Measurements from ENCODE around the gene ATP10A.

The ATP10A gene

GRCh38 chr15:25683911-25684310 is 179.2 kb downstream of the ATP10A start:
- H3K27ac ChIP-seq (ENCODE audit: insufficient read depth, low read depth, low read length, poor library complexity, severe bottlenecking), result no peak overlapping the region
- no peaks in the 10 kb centered on the region for H3K27me3 ChIP-seq (ENCODE audit: control insufficient read depth, insufficient read depth, low read length, poor library complexity, severe bottlenecking)
- H3K36me3 ChIP-seq (ENCODE audit: control insufficient read depth, insufficient read depth, low read length), result no peaks in the 10 kb centered on the region
- 81 to 86% methylated on average over 3 of the region's 3 CpGs for WGBS, 2 experiments
- no peaks in the 10 kb centered on the region for H3K9me3 ChIP-seq (ENCODE audit: control insufficient read depth, low read length)
- no peaks in the 10 kb centered on the region for H3K4me1 ChIP-seq (ENCODE audit: control insufficient read depth, insufficient read depth, low read length)
- H3K4me3 ChIP-seq (ENCODE audit: insufficient read depth, low read depth, low read length), result no peak overlapping the region

GRCh38 chr15:25683415-25683814 is 179.7 kb downstream of the ATP10A start:
- Histone ChIP-seq H3K27me3 (ENCODE audit: control insufficient read depth, insufficient read depth, low read length, poor library complexity, severe bottlenecking) (no peaks in the 10 kb centered on the region), H3K9me3 (ENCODE audit: control insufficient read depth, low read length) (no peaks in the 10 kb centered on the region), H3K4me1 (ENCODE audit: control insufficient read depth, insufficient read depth, low read length) (peaks cover 2% of the 10 kb centered on the region), H3K4me3 (ENCODE audit: insufficient read depth, low read depth, low read length) (no peak overlapping the region), H3K36me3 (ENCODE audit: control insufficient read depth, insufficient read depth, low read length) (no peaks in the 10 kb centered on the region), H3K27ac (ENCODE audit: insufficient read depth, low read depth, low read length, poor library complexity, severe bottlenecking) (no peak overlapping the region)
- WGBS, 2 experiments, result 92 to 93% methylated on average over 6 of the region's 6 CpGs

GRCh38 chr15:25682340-25682739 is 180.8 kb downstream of the ATP10A start:
- Histone ChIP-seq H3K4me3 (ENCODE audit: insufficient read depth, low read depth, low read length) (no peak overlapping the region), H3K27me3 (ENCODE audit: control insufficient read depth, insufficient read depth, low read length, poor library complexity, severe bottlenecking) (no peaks in the 10 kb centered on the region)
- 88 to 92% methylated on average over 7 of the region's 7 CpGs for WGBS, 2 experiments

GRCh38 chr15:25680686-25681025 is 182.5 kb downstream of the ATP10A start:
- Histone ChIP-seq H3K4me3 (ENCODE audit: insufficient read depth, low read depth, low read length) (no peak overlapping the region), H3K36me3 (ENCODE audit: control insufficient read depth, insufficient read depth, low read length) (no peaks in the 10 kb centered on the region), H3K27ac (ENCODE audit: insufficient read depth, low read depth, low read length, poor library complexity, severe bottlenecking) (no peak overlapping the region), H3K4me1 (ENCODE audit: control insufficient read depth, insufficient read depth, low read length) (peaks cover 13% of the 10 kb centered on the region), H3K9me3 (ENCODE audit: control insufficient read depth, low read length) (no peaks in the 10 kb centered on the region), H3K27me3 (ENCODE audit: control insufficient read depth, insufficient read depth, low read length, poor library complexity, severe bottlenecking) (no peaks in the 10 kb centered on the region)
- 91 to 92% methylated on average over 9 of the region's 9 CpGs for WGBS, 2 experiments

More at GRCh38 chr15:25682340-25682739, 180.8 kb downstream of the ATP10A start:
- no peaks in the 10 kb centered on the region for H3K36me3 ChIP-seq (ENCODE audit: control insufficient read depth, insufficient read depth, low read length)
- H3K9me3 ChIP-seq (ENCODE audit: control insufficient read depth, low read length), result no peaks in the 10 kb centered on the region
- peaks cover 13% of the 10 kb centered on the region for H3K4me1 ChIP-seq (ENCODE audit: control insufficient read depth, insufficient read depth, low read length)
- no peak overlapping the region for H3K27ac ChIP-seq (ENCODE audit: insufficient read depth, low read depth, low read length, poor library complexity, severe bottlenecking)

- H3K4me1 ChIP-seq (ENCODE audit: control insufficient read depth, insufficient read depth, low read length), result peaks cover 13% of the 10 kb centered on the region
- 94% methylated on average over 25 of the region's 25 CpGs for WGBS, 2 experiments
- H3K27me3 ChIP-seq (ENCODE audit: control insufficient read depth, insufficient read depth, low read length, poor library complexity, severe bottlenecking), result no peaks in the 10 kb centered on the region
- no peak overlapping the region for H3K27ac ChIP-seq (ENCODE audit: insufficient read depth, low read depth, low read length, poor library complexity, severe bottlenecking)
- no peaks in the 10 kb centered on the region for H3K9me3 ChIP-seq (ENCODE audit: control insufficient read depth, low read length)
- H3K4me3 ChIP-seq (ENCODE audit: insufficient read depth, low read depth, low read length), result no peak overlapping the region
- no peaks in the 10 kb centered on the region for H3K36me3 ChIP-seq (ENCODE audit: control insufficient read depth, insufficient read depth, low read length)
Observed at GRCh38 chr15:25679964-25680685, 183.0 kb downstream of the ATP10A start.

GRCh38 chr15:25679492-25679891 is 183.6 kb downstream of the ATP10A start:
- Histone ChIP-seq H3K27me3 (ENCODE audit: control insufficient read depth, insufficient read depth, low read length, poor library complexity, severe bottlenecking) (no peaks in the 10 kb centered on the region), H3K4me3 (ENCODE audit: insufficient read depth, low read depth, low read length) (no peak overlapping the region), H3K27ac (ENCODE audit: insufficient read depth, low read depth, low read length, poor library complexity, severe bottlenecking) (no peak overlapping the region), H3K4me1 (ENCODE audit: control insufficient read depth, insufficient read depth, low read length) (peaks cover 13% of the 10 kb centered on the region), H3K9me3 (ENCODE audit: control insufficient read depth, low read length) (no peaks in the 10 kb centered on the region), H3K36me3 (ENCODE audit: control insufficient read depth, insufficient read depth, low read length) (no peaks in the 10 kb centered on the region)
- WGBS, 2 experiments, result 89 to 94% methylated on average over 11 of the region's 11 CpGs

GRCh38 chr15:25678500-25678855 is 184.6 kb downstream of the ATP10A start:
- Histone ChIP-seq H3K36me3 (ENCODE audit: control insufficient read depth, insufficient read depth, low read length) (no peaks in the 10 kb centered on the region), H3K4me3 (ENCODE audit: insufficient read depth, low read depth, low read length) (no peak overlapping the region), H3K27ac (ENCODE audit: insufficient read depth, low read depth, low read length, poor library complexity, severe bottlenecking) (no peak overlapping the region), H3K9me3 (ENCODE audit: control insufficient read depth, low read length) (no peaks in the 10 kb centered on the region), H3K27me3 (ENCODE audit: control insufficient read depth, insufficient read depth, low read length, poor library complexity, severe bottlenecking) (no peaks in the 10 kb centered on the region), H3K4me1 (ENCODE audit: control insufficient read depth, insufficient read depth, low read length) (peaks cover 13% of the 10 kb centered on the region)
- 93 to 94% methylated on average over 7 of the region's 7 CpGs for WGBS, 2 experiments

GRCh38 chr15:25677719-25678499 is 185.2 kb downstream of the ATP10A start:
- no peak overlapping the region for H3K27ac ChIP-seq (ENCODE audit: insufficient read depth, low read depth, low read length, poor library complexity, severe bottlenecking)
- no peaks in the 10 kb centered on the region for H3K36me3 ChIP-seq (ENCODE audit: control insufficient read depth, insufficient read depth, low read length)
- H3K9me3 ChIP-seq (ENCODE audit: control insufficient read depth, low read length), result no peaks in the 10 kb centered on the region
- no peak overlapping the region for H3K4me3 ChIP-seq (ENCODE audit: insufficient read depth, low read depth, low read length)
- WGBS, 2 experiments, result 46 to 54% methylated on average over 9 of the region's 9 CpGs
- H3K4me1 ChIP-seq (ENCODE audit: control insufficient read depth, insufficient read depth, low read length), result peaks cover 13% of the 10 kb centered on the region
- no peaks in the 10 kb centered on the region for H3K27me3 ChIP-seq (ENCODE audit: control insufficient read depth, insufficient read depth, low read length, poor library complexity, severe bottlenecking)

GRCh38 chr15:25676070-25676469 is 187.1 kb downstream of the ATP10A start:
- H3K36me3 ChIP-seq (ENCODE audit: control insufficient read depth, insufficient read depth, low read length), result no peaks in the 10 kb centered on the region
- H3K4me3 ChIP-seq (ENCODE audit: insufficient read depth, low read depth, low read length), result no peak overlapping the region
- 89 to 94% methylated on average over 8 of the region's 8 CpGs for WGBS, 2 experiments
- H3K9me3 ChIP-seq (ENCODE audit: control insufficient read depth, low read length), result no peaks in the 10 kb centered on the region
- H3K27me3 ChIP-seq (ENCODE audit: control insufficient read depth, insufficient read depth, low read length, poor library complexity, severe bottlenecking), result no peaks in the 10 kb centered on the region
- H3K27ac ChIP-seq (ENCODE audit: insufficient read depth, low read depth, low read length, poor library complexity, severe bottlenecking), result no peak overlapping the region
- H3K4me1 ChIP-seq (ENCODE audit: control insufficient read depth, insufficient read depth, low read length), result peaks cover 21% of the 10 kb centered on the region

- no peaks in the 10 kb centered on the region for H3K9me3 ChIP-seq (ENCODE audit: control insufficient read depth, low read length)
- WGBS, 2 experiments, result 84 to 86% methylated on average over 8 of the region's 8 CpGs
- peaks cover 28% of the 10 kb centered on the region for H3K4me1 ChIP-seq (ENCODE audit: control insufficient read depth, insufficient read depth, low read length)
- H3K27me3 ChIP-seq (ENCODE audit: control insufficient read depth, insufficient read depth, low read length, poor library complexity, severe bottlenecking), result no peaks in the 10 kb centered on the region
- H3K4me3 ChIP-seq (ENCODE audit: insufficient read depth, low read depth, low read length), result no peak overlapping the region
- no peak overlapping the region for H3K27ac ChIP-seq (ENCODE audit: insufficient read depth, low read depth, low read length, poor library complexity, severe bottlenecking)
- no peaks in the 10 kb centered on the region for H3K36me3 ChIP-seq (ENCODE audit: control insufficient read depth, insufficient read depth, low read length)
Observed at GRCh38 chr15:25675396-25675795, 187.7 kb downstream of the ATP10A start.
